Activated naive CD4-positive, alpha-beta T cell treated with anti-CD3 and anti-CD28 coated beads for 36 hours (primary cell): ENCODE results near the gene MEF2B. TPM values are rescaled to one million over a fixed set of nuclear protein-coding genes. Genes with fewer than 3 reads are reported as not detected.

Experiments
- CTCF ChIA-PET: fragments of 350-600 bp; sonication (Branson Sonifier 250); formaldehyde crosslinking; loops from one replicate; lab custom pipeline; 2021; ENCODE audit warnings: antibody characterized with exemption; lab: Charles Lee
- DNase-seq: peaks from one replicate; pipeline ENCODE4 v3.0.0-alpha.2; 2020
- H3K27ac Mint-ChIP-seq: one replicate; pipeline ENCODE4 v1.8.0; 2021; ENCODE audit warnings: mild to moderate bottlenecking, mixed read lengths
- H3K27me3 Mint-ChIP-seq: one replicate; pipeline ENCODE4 v1.8.0; 2021; ENCODE audit warnings: low read depth, mixed read lengths
- H3K36me3 Mint-ChIP-seq: one replicate; pipeline ENCODE4 v1.8.0; 2021; ENCODE audit warnings: low read depth, mixed read lengths
- H3K4me1 Mint-ChIP-seq: one replicate; pipeline ENCODE4 v1.8.0; 2021; ENCODE audit warnings: low read depth, mixed read lengths
- H3K4me3 Mint-ChIP-seq: one replicate; pipeline ENCODE4 v1.8.0; 2021; ENCODE audit warnings: mild to moderate bottlenecking, moderate library complexity, mixed read lengths
- H3K9me3 Mint-ChIP-seq: one replicate; pipeline ENCODE4 v1.8.0; 2021; ENCODE audit warnings: mixed read lengths
- intact Hi-C: fragments of 100-400 bp; cut with micrococcal nuclease; formaldehyde crosslinking; loops from one replicate; pipeline ENCODE4 v1.15.1; 2023
- total RNA-seq, 2 experiments: library from RNA; stranded (reverse); gene quantifications; one replicate each; pipeline ENCODE4 v1.2.3, GENCODE V29; 2021

The MEF2B gene
- total RNA-seq, 2 experiments from 2014 or later: 3.1 to 4.6 TPM

DNA sequence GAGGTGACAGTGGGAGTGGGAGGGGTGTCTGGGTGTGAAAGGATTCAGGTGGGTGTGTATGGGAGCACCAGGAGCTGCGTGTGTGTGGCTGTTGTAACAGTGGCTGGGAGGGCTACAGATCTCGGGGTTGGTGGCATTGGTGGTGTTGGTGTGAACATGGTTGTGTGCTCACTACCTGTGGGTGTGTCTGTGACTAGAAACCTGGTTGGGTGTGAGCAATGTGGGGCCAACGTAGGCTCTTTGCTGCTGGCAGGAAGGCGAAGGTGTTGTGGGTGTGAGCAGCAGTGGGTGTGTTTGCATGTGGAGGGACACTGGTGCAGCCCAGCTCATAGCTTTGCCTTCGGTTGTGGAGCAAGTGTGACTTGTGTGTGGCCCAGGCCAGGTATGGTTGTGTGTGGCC is 36.9 kb upstream of the MEF2B start:
- peaks cover 8% of the 10 kb centered on the region for H3K27me3 Mint-ChIP-seq
- H3K9me3 Mint-ChIP-seq: no peaks in the 10 kb centered on the region
- peaks cover 9% of the 10 kb centered on the region for H3K36me3 Mint-ChIP-seq
- H3K4me1 Mint-ChIP-seq: peaks cover 26% of the 10 kb centered on the region
- no peak for DNase-seq
- intact Hi-C loops: no loop called here
- H3K27ac Mint-ChIP-seq: no peak overlapping the region
- H3K4me3 Mint-ChIP-seq: no peak overlapping the region
- CTCF ChIA-PET: interaction anchor here (1.4 kb wide), 1 partner anchor 32 kb away, joined by 3 read pairs; no protein-coding TSS in a partner anchor

DNA sequence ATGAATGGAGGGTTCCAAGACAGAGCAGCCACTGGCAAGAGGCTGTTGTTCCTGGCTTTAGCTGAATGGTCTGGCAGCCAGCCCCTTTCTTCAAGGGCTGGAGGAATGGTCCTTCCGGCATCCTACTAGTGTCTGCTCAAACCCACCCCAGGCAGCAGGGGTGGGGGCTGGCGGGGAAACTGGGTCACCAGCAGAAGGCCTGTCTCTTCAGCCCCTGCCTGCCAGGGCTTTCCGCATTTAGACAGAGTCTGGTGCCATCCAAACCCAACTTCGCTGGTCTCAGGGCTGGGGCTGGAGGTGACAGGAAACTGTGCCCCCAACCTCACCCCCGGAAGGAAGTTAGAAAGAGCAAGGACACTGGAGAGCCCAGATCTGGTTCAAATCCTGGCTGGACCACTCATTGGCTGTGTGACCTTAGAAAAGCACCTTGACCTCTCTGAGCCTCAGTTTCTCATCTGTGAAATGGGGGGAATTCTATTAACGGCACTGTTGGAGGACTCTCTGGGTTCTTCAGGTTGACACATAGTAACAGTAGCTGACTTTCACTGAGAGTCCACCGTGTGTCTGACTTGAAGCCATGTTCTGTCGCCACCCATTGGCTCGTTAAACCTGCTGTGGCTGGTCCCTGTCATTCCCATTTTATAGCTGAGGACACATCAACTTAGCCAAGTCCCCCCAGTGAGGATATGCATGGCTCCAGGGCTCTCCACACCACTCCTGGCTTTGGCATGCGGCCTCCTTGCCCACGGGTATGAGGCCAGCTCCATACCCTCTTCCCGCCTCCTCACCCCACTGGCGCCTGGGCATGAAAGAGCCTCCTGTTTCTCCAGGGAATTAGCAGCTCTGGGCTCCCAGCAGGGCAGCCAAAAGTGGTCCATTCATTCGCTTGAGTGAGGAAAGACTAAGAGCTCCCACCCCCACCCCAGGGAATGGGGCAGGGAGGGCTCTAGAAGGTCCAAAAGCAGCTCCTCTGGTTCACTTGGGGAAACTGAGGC is 35.6 kb upstream of the MEF2B start:
- CTCF ChIA-PET: interaction anchor here (0.8 to 1.7 kb wide), 3 partner anchors 13 to 31 kb away, joined by 3 to 4 read pairs (median 3); partner anchors contain the start of genes BORCS8 and RFXANK
- H3K4me3 Mint-ChIP-seq: no peak overlapping the region
- no peak for DNase-seq
- H3K9me3 Mint-ChIP-seq: no peaks in the 10 kb centered on the region
- intact Hi-C loops: no loop called here
- H3K27me3 Mint-ChIP-seq: peaks cover 2% of the 10 kb centered on the region
- H3K4me1 Mint-ChIP-seq: peaks cover 33% of the 10 kb centered on the region
- no peak overlapping the region for H3K27ac Mint-ChIP-seq
- peaks cover 9% of the 10 kb centered on the region for H3K36me3 Mint-ChIP-seq

DNA sequence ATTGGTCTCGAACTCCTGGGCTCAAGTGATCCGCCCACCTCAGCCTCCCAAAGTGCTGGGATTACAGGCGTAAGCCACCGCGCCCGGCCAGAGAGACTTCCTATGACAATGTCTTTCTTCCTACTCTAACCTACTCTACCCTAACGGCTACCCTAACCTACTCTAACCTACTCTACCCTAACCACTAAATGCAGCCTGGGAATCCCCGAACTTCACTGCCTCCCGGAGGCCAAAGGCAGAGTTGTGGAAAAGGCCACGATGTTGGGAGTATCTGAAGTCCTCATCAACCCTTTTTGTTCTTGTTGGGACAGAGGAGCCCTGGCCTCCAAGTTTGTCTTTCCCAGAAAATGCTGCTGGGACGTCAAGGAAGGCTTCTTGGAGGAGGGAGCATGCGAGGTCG is 34.1 kb upstream of the MEF2B start:
- Mint-ChIP-seq H3K27ac (peak overlapping the region; percentile 53), H3K36me3 (peaks cover 12% of the 10 kb centered on the region), H3K27me3 (peaks cover 2% of the 10 kb centered on the region), H3K4me1 (peaks cover 33% of the 10 kb centered on the region), H3K4me3 (peak overlapping the region; percentile 90), H3K9me3 (no peaks in the 10 kb centered on the region)
- DNase-seq: no peak
- CTCF ChIA-PET: interaction anchor here (0.7 to 1.7 kb wide), 3 partner anchors 11 to 19 kb away, joined by 3 to 4 read pairs (median 3); partner anchors contain the start of genes BORCS8 and RFXANK
- intact Hi-C loops: no loop called here

DNA sequence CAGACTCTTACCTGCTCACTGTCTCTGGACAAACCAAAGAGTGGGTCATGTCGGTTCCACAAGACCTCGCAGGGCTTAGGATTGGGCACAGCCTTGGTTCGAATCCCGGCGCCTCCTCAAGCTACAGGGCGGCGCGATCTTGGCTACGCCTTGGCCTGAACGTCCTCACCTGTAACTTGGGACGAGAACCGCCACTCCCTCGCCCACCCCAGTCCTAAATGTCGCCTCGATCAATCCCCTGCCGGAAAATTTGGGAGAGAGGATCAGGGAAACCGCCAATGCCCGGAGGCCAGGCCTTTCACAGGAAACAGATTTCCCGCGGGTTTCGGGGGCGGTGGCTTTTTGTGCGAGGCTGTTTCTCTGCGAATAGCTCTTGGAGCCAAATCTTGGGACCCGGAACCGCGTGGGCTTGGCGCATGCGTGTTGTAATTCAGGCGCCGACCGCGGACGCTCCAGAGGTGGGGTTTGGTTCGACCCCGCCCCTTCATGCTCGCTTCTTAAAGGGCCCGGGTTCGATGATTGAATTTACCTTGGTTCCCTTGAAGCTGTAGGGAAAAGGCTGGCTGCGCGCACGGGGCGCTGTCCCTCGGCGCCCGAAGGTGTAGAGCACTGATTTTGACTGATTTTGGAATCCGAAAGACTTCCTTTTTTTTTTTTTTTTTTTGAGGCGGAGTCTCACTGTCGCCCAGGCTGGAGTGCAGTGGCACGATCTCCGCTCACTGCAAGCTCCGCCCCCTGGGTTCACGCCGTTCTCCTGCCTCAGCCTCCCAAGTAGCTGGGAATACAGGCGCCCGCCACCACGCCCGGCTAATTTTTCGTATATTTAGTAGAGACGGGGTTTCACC is 33.2 kb upstream of the MEF2B start, which contains the start of gene NR2C2AP:
NR2C2AP (minus strand) TSS at position 403 of the 845 bp plus-strand sequence; CDS start at position 49, 354 bp downstream.
- CTCF ChIA-PET: interaction anchor here (1.0 to 3.3 kb wide), 5 partner anchors 11 to 57 kb away, joined by 3 to 10 read pairs (median 5); partner anchors contain the start of genes BORCS8 and RFXANK
- DNase-seq: peak; percentile 93
- Mint-ChIP-seq H3K27me3 (peaks cover 2% of the 10 kb centered on the region), H3K4me3 (peak within 1 kb of the TSS; percentile 90), H3K9me3 (no peaks in the 10 kb centered on the region), H3K4me1 (peaks cover 33% of the 10 kb centered on the region), H3K36me3 (peaks cover 14% of the 10 kb centered on the region), H3K27ac (peak within 1 kb of the TSS; percentile 89)
- intact Hi-C loops: loop anchor here (1.0 to 2.0 kb wide), 3 partner anchors 11 to 204 kb away; partner anchors contain the start of genes BORCS8 and RFXANK

DNA sequence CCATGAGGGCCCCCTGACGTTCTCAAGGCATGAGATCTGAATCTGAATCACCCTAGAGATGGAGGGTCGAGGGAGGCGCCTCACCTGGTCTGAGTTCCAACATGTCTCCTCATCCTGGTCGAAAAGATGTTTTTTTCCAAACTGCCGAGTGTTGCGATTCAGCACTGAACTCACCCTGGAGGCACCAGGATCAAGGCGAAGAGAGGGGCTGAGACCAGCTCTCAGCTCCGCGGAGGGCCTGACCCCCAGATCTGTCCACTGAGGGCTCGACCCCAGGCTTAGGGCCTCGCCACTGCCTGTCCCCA is 32.6 kb upstream of the MEF2B start:
- Mint-ChIP-seq H3K4me1 (peaks cover 30% of the 10 kb centered on the region), H3K4me3 (peak overlapping the region; percentile 90), H3K27ac (peak overlapping the region; percentile 89), H3K36me3 (peaks cover 17% of the 10 kb centered on the region), H3K27me3 (peaks cover 2% of the 10 kb centered on the region), H3K9me3 (no peaks in the 10 kb centered on the region)
- CTCF ChIA-PET: interaction anchor here (1.3 to 3.3 kb wide), 4 partner anchors 10 to 56 kb away, joined by 4 to 10 read pairs (median 6); partner anchors contain the start of genes BORCS8 and RFXANK
- no peak for DNase-seq
- intact Hi-C loops: loop anchor here (1.0 to 2.0 kb wide), 3 partner anchors 10 to 204 kb away; partner anchors contain the start of genes BORCS8 and RFXANK

DNA sequence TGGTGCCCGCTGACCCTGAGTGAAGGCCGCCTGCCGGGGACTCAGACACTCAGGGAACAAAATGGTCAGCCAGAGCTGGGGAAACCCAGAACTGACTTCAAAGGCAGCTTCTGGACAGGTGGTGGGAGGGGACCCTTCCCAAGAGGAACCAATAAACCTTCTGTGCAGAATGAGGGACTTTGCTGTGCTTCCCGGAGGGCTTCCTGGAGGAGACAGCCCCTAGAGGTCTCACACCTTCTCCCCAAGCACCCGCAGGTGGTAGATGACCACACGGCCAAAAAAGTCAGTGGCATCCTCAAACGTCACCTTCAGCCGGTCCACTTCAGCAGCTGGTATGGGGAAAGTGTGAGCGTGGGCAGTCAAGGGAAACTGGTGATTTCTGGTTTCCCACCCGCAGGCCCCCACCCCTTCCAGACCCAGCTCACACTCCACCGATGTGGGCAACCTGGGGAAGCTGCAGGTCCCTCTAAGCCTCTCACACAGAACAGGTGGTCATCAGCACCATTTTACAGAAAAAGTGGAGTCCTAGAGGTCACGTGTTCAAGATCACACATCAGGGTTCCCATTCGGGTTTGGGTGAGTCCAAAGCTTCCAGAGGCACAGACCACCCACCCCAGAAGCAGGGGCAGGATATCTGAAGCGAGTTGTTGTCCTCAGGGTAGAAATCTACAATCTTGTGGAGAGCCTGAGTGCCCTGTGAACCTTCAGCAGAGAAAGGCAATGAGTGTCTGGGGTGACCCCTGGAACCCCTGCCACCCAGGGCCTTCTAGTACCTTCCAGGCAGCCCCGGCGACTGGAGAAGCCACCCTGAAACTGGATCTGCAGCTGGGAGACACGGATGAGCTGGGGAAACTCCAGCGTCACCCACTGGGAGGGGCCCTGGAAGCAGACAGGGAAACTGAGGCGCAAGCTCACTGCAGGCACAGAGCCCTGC is 31.9 kb upstream of the MEF2B start:
- H3K36me3 Mint-ChIP-seq: peaks cover 17% of the 10 kb centered on the region
- peaks cover 23% of the 10 kb centered on the region for H3K4me1 Mint-ChIP-seq
- H3K27me3 Mint-ChIP-seq: no peaks in the 10 kb centered on the region
- peak overlapping the region; percentile 89 for H3K27ac Mint-ChIP-seq
- H3K9me3 Mint-ChIP-seq: no peaks in the 10 kb centered on the region
- CTCF ChIA-PET: interaction anchor here (1.3 to 3.3 kb wide), 4 partner anchors 9 to 55 kb away, joined by 3 to 10 read pairs (median 6); partner anchors contain the start of genes BORCS8 and RFXANK
- H3K4me3 Mint-ChIP-seq: peak overlapping the region; percentile 90
- intact Hi-C loops: loop anchor here (2.0 kb wide), 1 partner anchor 205 kb away; no protein-coding TSS in a partner anchor
- DNase-seq: no peak

DNA sequence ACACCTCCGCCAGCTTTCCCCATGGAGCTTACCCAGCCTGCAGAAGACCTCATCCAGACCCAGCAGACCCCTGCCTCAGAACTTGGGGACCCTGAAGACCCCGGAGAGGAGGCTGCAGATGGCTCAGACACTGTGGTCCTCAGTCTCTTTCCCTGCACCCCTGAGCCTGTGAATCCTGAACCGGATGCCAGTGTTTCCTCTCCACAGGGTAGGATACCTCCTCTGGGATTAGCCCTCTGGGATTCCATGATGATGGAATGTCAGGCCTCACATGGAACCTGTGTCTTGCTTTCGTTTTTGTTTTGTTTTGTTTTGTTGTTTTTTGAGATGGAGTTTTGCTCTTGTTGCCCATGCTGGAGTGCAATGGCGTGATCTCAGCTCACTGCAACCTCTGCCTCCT is 23.9 kb upstream of the MEF2B start:
- no peak for DNase-seq
- peaks cover 45% of the 10 kb centered on the region for H3K4me1 Mint-ChIP-seq
- CTCF ChIA-PET: interaction anchor here (1.4 to 2.3 kb wide), 3 partner anchors 7 to 19 kb away, joined by 3 to 8 read pairs (median 3); partner anchors contain the start of gene NR2C2AP
- no peaks in the 10 kb centered on the region for H3K9me3 Mint-ChIP-seq
- H3K27me3 Mint-ChIP-seq: no peaks in the 10 kb centered on the region
- peak overlapping the region; percentile 46 for H3K27ac Mint-ChIP-seq
- H3K4me3 Mint-ChIP-seq: peak overlapping the region; percentile 93
- intact Hi-C loops: loop anchor here (2.0 kb wide), 1 partner anchor 213 kb away; no protein-coding TSS in a partner anchor
- peaks cover 8% of the 10 kb centered on the region for H3K36me3 Mint-ChIP-seq

DNA sequence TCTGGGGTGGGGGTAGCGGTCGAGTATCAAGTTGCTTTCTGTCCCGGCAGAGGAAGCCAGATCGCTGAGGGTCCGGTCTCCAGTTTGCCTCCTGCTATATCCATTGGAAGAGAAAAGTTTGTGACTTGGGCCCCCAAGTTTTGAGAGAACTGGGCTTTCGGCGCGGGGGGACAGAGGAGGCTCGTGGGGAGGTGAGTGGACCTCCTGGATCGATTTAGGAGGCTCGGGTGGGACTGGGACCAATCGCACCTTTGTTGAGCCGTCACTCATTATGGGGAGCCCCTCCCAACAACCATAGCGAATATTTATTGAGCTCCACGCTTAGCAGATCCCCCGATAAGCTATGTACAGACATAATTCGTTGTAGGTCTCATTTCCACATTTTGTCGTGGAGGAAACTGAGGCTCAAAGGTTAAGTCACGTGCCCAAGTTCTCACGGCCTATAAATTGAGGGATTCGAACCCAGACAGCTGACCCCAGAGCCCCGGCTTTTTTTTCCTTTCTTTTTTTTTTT is 22.9 kb upstream of the MEF2B start:
- no peaks in the 10 kb centered on the region for H3K27me3 Mint-ChIP-seq
- intact Hi-C loops: loop anchor here (1.0 to 2.0 kb wide), 13 partner anchors 10 to 671 kb away; partner anchors contain the start of genes ARMC6, COPE, DDX49 and ELL
- peak overlapping the region; percentile 96 for H3K27ac Mint-ChIP-seq
- H3K4me3 Mint-ChIP-seq: peak overlapping the region; percentile 93
- peaks cover 49% of the 10 kb centered on the region for H3K4me1 Mint-ChIP-seq
- DNase-seq: no peak
- peaks cover 4% of the 10 kb centered on the region for H3K36me3 Mint-ChIP-seq
- no peaks in the 10 kb centered on the region for H3K9me3 Mint-ChIP-seq
- CTCF ChIA-PET: interaction anchor here (0.6 to 2.3 kb wide), 5 partner anchors 8 to 54 kb away, joined by 3 to 8 read pairs (median 3); partner anchors contain the start of gene NR2C2AP

DNA sequence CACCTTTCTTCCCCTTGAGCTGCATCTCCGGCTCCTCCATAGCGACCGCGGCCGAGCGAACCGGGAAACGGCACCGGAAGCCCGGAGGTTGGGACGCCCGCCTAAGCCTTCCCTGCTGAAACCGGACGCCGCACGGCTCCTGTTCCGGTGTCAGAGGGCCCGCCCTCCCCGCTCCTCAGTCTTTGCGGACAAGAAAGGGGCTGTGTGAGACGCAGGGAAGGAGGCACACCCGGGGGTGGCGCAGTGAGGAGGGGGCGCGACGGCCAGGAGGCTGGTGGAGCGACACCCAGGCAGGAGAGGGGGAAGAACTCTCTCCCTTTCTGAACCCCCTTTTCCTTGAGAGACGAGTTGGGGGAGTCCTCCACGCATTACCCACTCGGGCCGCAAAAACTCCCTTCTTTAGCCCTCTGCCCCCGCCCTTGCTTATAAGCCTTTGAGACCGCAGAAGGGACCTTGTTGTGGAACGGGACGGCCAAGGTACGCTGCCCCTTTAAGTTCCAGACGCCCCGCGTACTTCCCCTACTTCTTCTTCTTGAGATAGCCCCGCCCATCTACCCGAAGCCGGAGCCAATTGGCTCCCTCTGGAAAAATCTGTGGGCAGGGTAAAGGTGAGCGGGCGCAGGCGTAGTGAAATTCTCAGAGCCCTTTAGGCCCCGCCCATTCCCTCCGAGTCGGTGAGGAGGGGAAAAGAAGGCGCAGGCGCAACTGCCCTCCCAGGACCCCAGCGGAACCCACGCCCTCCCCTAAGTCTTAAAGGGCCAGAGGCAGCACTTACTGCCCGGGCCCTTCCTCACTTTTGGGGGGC is 22.2 kb upstream of the MEF2B start, which contains the start of the genes BORCS8 and RFXANK:
BORCS8 (minus strand) TSS at position 75 of the 805 bp plus-strand sequence; CDS start at position 40, 35 bp downstream.
RFXANK (plus strand) TSS at position 181 of the 805 bp plus-strand sequence. CDS start 1,689 bp downstream, outside the sequence.
- H3K27me3 Mint-ChIP-seq: no peaks in the 10 kb centered on the region
- H3K4me1 Mint-ChIP-seq: peaks cover 49% of the 10 kb centered on the region
- intact Hi-C loops: loop anchor here (1.0 to 2.0 kb wide), 13 partner anchors 11 to 670 kb away; partner anchors contain the start of genes ARMC6, COPE, DDX49 and ELL
- H3K27ac Mint-ChIP-seq: peak within 1 kb of the TSS; percentile 96
- H3K36me3 Mint-ChIP-seq: peaks cover 3% of the 10 kb centered on the region
- peak; percentile 100 for DNase-seq
- no peaks in the 10 kb centered on the region for H3K9me3 Mint-ChIP-seq
- peak within 1 kb of the TSS; percentile 93 for H3K4me3 Mint-ChIP-seq
- CTCF ChIA-PET: interaction anchor here (0.6 to 2.3 kb wide), 5 partner anchors 9 to 18 kb away, joined by 3 to 8 read pairs (median 4); partner anchors contain the start of gene NR2C2AP
